ENCODE results near the gene ACTR1B.
"Not testable (repeated sequence)": the region's sequence is repeated elsewhere in the genome, so short reads cannot be mapped to it uniquely, and the experiment has no call there.

ACTR1B gene

DNA sequence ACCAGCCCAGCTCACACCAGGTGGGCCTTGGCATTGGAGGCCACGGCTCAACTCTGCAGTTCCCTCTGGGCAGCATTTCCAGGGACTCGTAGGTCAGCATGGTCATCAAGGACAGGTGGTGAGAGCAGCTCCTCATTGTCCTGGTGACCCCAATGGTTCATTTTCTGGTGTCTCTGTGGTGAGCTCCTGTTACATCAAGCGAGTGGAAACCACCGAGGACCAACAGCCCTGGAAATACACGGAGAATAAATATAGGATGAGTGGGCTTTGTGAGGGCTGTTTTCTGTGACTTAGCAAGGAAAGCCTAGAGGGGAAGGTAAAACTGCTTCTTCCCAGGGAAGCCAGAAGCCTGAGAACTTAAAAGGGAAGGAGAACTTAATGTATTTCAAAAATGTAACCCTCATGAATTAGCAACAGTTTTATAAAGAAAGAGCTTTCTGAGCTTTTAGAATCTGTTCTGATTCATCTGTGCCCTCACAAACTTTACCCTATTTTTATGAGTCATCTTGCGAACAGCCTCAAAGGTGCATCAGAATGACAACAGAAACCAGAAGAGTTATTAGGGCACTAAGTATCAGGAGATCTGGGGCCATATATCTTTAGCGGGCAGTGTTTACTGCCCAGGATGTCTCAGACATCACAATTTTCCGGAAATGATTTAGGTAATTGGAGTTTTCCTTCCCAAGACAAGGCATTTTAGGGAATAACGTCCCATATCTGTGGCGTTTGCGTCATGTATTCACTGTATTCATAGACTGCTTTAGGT, 24.4 kb upstream of the ACTR1B start:
- no peak for DNase-seq

DNA sequence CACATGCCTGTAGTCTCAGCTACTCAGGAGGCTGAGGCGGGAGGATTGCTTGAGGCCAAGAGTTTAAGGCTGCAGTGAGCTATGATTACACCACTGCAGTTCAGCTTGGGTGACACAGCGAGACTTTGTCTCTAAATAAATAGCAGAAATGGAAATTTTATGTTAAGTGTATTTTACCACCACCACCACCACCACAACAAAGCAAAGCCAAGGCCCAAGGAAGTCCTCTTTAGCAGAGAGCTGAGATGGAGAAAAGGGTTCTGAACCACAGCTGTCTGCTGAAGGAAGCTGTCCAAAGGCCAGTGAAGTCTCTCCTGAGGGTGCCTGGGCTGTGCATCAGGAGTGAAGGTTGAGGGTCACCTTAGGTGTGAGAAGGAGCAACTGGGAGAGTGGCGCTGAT, 23.4 kb upstream of the ACTR1B start:
- not testable (repeated sequence) for DNase-seq

DNA sequence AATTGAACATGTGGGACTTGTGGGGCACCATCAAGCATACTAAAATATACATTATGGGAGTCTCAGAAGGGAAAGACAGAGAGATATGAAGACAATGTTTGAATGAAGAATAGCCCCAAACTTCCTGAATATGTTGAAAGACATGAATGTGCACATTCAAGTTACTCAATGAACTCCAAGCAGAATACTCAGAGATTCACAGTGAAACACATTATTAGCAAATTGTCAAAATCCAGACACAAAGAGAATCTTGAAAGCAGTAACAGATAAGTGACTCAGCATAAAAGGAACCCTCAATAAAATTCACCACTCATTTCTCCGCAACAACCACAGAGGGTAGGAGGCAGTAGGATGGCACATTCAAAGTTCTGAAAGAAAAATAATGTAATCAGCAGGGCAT, 14.5 kb upstream of the ACTR1B start:
- DNase-seq: no peak

GRCh38 chr2:97677480-97677879, 13.6 kb upstream of the ACTR1B start:
- DNase-seq: no peak

- no peak for DNase-seq
Measured at GRCh38 chr2:97676620-97677019, 12.8 kb upstream of the ACTR1B start.

DNA sequence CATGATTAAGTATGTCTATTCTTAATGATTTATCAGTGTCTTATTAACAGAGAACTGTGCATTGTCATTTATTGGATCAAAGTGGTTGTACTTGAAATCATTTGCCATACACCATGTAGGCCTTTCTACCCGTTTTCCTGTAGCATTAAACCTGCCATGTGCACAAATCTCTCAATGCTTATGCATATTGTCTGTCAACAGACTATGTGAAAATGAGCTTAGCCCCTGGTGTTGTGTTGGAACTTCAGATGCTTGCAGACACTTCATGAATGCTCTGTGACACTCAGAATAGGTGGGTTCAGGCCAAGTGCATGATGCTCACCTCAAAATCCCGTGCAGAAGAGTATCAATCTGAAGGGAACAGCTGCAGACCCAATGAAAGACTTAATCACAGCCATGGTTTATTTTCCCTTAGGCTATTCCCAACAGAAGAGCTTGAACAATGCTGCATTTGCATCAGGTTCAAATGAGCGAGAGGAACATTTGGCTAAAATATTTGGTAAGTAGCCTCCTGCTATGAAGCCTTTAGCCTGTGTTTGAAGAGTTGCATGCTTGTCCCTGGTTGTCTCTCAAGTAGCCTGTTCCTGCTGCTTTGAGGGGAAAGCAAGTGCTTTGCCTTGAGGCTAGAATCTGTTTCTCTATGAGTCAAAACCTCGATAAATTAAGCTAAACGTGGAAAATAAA, 11.7 kb upstream of the ACTR1B start:
- DNase-seq: no peak

DNA sequence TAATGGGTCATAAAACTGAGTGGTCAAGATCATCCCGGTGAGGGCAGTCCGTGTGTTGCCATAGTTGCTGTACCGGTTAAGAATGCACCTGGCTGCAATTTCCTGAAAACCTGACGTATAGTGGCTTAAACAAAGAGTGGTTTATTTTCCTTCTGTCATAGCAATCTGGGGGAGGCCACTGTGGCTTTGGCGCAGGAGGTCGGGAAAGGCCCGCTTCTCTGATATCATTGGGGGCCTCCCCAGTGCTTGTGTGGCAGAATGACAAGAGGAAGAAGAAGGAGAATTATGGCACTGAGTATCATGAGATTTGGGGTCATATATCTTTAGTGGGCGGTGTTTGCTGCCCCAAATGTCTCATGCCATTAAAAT, 10.1 kb upstream of the ACTR1B start:
- no peak for DNase-seq

- no peak for DNase-seq
Measured at GRCh38 chr2:97673182-97673914, 9.5 kb upstream of the ACTR1B start.

GRCh38 chr2:97672606-97673140, 8.8 kb upstream of the ACTR1B start:
- not testable (repeated sequence) for DNase-seq

GRCh38 chr2:97671526-97671925, 7.7 kb upstream of the ACTR1B start:
- DNase-seq: no peak

GRCh38 chr2:97670471-97670870, 6.6 kb upstream of the ACTR1B start:
- DNase-seq: no peak

DNA sequence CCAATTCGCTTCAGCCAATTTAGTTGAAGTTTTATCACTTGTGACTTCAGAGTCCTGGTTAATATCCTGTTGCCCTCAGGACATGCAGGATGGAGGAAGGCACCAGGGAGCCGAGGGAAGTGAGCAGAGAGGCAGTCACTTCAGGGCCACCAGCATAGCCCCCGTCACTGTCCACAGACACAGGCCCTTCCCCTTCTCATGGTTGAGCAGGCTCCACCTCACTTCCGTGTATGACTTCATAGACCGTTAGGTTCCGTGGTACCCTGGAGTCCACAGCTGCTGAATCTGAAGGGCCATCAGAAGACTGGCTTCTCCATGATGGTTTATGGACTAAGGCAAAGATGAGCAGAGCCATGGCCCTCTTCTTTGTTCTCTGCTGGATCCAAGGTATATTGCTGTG, 5.6 kb upstream of the ACTR1B start, which contains the start of gene C2orf92:
C2orf92 (plus strand) TSS at position 266 of the 400 bp plus-strand sequence; CDS start at position 342, 76 bp downstream.
- no peak for DNase-seq

DNA sequence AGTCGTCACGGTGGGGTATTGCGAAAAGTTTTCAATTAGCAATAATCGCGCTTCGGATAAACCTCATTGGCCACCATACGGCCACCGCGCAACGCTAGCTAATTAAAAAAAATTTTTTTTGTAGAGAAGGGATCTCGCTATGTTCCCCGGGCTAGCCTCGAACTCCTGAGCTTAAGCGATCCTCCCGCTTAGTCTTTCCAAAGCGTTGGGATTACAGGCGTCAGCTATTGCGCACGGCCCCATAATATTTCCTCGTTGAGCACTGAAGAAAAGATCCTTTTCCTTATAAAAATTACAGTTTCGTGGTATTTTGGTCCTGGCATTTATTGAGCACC, 759 bp upstream of the ACTR1B start:
- DNase-seq: no peak

GRCh38 chr2:97663626-97663961, 250 bp downstream of the ACTR1B start:
- no peak for DNase-seq

DNA sequence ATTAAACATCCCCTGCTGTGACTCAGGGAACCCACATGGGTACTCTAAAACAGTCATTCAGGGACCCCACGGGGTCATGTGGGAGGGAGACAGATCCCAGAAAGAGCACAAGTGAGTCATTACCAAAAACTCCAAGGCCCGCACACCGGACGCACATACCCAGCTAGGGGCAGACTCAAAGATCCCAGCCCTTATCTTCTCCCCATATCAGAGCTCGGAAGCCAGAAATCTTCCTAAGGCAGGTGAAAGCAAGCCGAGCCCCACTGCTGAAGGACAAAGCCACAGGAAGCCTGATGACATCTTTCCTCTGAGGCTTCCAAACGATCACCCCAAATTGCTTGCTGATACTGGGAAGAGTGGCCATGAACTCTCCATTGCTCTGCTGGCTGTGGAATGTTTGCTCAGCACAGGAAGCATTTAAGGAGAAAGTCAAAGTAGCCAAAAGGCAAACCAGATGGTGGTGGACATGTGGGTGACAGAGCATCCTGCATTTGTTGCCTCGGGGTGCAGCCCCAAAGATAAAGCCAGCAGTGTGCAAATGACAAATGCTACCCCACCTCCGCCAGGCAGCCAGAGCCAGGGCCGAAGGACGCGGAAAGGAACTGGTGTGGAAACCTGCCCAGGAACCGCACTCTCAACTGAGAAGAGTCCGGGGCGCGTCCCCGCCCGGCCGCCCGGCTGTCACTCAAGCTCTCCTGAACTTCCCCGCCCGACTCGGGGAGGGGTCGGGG, 784 bp downstream of the ACTR1B start:
- no peak for DNase-seq

GRCh38 chr2:97662386-97662894, 1.4 kb downstream of the ACTR1B start:
- no peak for DNase-seq

GRCh38 chr2:97661927-97662326, 1.9 kb downstream of the ACTR1B start:
- no peak for DNase-seq

DNA sequence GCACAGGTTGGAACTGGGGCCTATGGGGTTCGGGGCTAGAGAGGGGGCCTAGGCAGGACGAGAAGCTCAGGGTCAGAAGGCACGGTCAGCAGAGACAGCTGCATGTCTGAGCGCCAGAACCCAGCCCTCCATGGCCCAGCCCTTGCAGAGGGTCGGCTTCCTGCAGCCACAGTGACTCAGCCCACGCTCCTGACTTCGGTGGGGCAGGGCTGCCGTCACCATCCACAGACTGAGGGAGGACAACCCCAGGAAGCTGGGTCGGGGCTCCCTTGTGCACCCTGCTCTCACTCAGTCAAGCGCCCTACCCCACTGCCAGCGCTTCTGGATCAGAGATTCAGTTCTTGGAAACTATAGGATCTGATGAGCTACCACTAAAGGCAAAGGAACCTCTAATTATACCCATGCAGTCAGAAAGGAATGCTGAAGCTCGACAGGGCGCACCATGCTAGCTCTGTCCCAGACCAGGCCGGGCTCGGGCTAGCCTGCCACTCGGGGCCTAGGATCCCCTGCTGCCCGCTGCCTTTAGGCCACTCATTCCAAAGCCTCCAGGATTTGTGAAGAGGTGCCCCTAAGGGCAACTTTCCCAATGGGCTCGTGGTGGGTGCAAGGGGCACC, 3.0 kb downstream of the ACTR1B start:
- DNase-seq: no peak

GRCh38 chr2:97660044-97660774, 3.6 kb downstream of the ACTR1B start:
- DNase-seq: no peak

GRCh38 chr2:97659256-97660043, 4.4 kb downstream of the ACTR1B start:
- no peak for DNase-seq

DNA sequence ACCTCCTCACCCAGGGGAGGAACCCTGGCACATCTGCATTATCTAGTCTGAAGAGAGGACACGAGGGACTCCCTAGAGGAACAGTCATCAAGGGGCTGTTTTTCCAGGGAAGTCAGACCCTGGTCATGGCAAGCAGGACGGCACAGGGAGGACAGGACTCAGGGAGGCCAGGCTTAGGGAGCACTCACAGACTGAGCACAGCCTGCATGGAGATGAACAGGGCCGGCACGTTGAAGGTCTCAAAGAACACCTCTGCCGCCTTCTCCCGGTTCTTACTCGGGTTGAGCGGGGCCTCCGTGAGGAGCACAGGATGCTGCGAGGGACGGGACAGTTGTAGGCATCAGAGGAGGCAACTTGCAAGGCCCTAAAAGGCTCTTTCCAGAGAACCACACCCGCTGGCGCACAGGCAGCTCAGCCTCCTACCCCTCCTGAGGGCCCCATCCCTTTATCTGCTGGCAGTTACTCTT, 5.1 kb downstream of the ACTR1B start:
- DNase-seq: no peak
